Osteoblast (primary cell): ENCODE results near the gene CACNA1C. TPM values are rescaled to one million over a fixed set of nuclear protein-coding genes. Genes with fewer than 3 reads are reported as not detected.

ENCODE experiments used
- DNase-seq: peaks from one replicate; pipeline ENCODE4 v3.0.0; 2011; ENCODE audit warnings: low spot score, mixed read lengths; ENCODE audit not compliant: insufficient read length; ENCODE audit errors: missing footprints
- H2AFZ ChIP-seq: 2 replicates; pipeline ENCODE4 v1.6.0; 2011; ENCODE audit warnings: mild to moderate bottlenecking, low read length
- H3K27ac ChIP-seq: 2 replicates; pipeline ENCODE4 v1.5.1; 2011; ENCODE audit warnings: mild to moderate bottlenecking, low read depth, low read length, moderate library complexity
- H3K27me3 ChIP-seq: 2 replicates; pipeline ENCODE4 v1.6.0; 2012; ENCODE audit warnings: mild to moderate bottlenecking, control low read depth, inconsistent platforms, low read length, moderate library complexity; ENCODE audit not compliant: insufficient read depth
- H3K36me3 ChIP-seq: 2 replicates; pipeline ENCODE4 v1.5.1; 2011; ENCODE audit warnings: mild to moderate bottlenecking, low read length, control low read depth, moderate library complexity; ENCODE audit not compliant: insufficient read depth
- H3K4me1 ChIP-seq: 2 replicates; pipeline ENCODE4 v1.5.1; 2011; ENCODE audit warnings: mild to moderate bottlenecking, low read length, control low read depth, moderate library complexity; ENCODE audit not compliant: insufficient read depth
- H3K4me2 ChIP-seq: 2 replicates; pipeline ENCODE4 v1.6.0; 2011; ENCODE audit warnings: mild to moderate bottlenecking, low read length; ENCODE audit not compliant: insufficient read depth
- H3K4me3 ChIP-seq: fragments of 200-600 bp; sonication (generic); 3 replicates; pipeline ENCODE4 v1.5.1; 2012; ENCODE audit warnings: mild to moderate bottlenecking, low read length, inconsistent platforms; ENCODE audit not compliant: insufficient read depth
- H3K79me2 ChIP-seq: 2 replicates; pipeline ENCODE4 v1.6.0; 2012; ENCODE audit warnings: mild to moderate bottlenecking, low read length, control low read depth, inconsistent platforms; ENCODE audit not compliant: insufficient read depth
- H3K9me3 ChIP-seq: 2 replicates; pipeline ENCODE4 v1.5.1; 2011; ENCODE audit warnings: low read depth, low read length, control low read depth
- H4K20me1 ChIP-seq: 2 replicates; pipeline ENCODE4 v1.6.0; 2012; ENCODE audit warnings: mild to moderate bottlenecking, low read length, control low read depth; ENCODE audit not compliant: insufficient read depth
- CTCF ChIP-seq: IDR thresholded peaks from 2 replicates; pipeline ENCODE4 v1.5.1; 2011; ENCODE audit warnings: mild to moderate bottlenecking, low read depth, low read length, moderate library complexity; ENCODE audit errors: extremely low read depth
- total RNA-seq: library from RNA; depleted of rRNA; stranded (reverse); fragments of >200 nt; gene quantifications from 2 replicates; pipeline ENCODE4 v1.2.3, GENCODE V29; 2012

CACNA1C gene
- total RNA-seq, 1 donor: 19.2 TPM

GRCh38 chr12:2117541-2117940 lies 64.8 kb downstream of the CACNA1C start:
- no peak overlapping the region for H2AFZ ChIP-seq
- peaks cover 25% of the 10 kb centered on the region for H3K36me3 ChIP-seq
- no peak for DNase-seq
- H3K9me3 ChIP-seq: no peaks in the 10 kb centered on the region
- peaks cover 15% of the 10 kb centered on the region for H3K79me2 ChIP-seq
- H3K4me1 ChIP-seq: peaks cover 4% of the 10 kb centered on the region
- no peak for TF ChIP-seq CTCF
- peaks cover 27% of the 10 kb centered on the region for H4K20me1 ChIP-seq
- H3K4me3 ChIP-seq: no peak overlapping the region
- H3K27ac ChIP-seq: no peak overlapping the region
- no peak overlapping the region for H3K4me2 ChIP-seq
- no peaks in the 10 kb centered on the region for H3K27me3 ChIP-seq

DNA sequence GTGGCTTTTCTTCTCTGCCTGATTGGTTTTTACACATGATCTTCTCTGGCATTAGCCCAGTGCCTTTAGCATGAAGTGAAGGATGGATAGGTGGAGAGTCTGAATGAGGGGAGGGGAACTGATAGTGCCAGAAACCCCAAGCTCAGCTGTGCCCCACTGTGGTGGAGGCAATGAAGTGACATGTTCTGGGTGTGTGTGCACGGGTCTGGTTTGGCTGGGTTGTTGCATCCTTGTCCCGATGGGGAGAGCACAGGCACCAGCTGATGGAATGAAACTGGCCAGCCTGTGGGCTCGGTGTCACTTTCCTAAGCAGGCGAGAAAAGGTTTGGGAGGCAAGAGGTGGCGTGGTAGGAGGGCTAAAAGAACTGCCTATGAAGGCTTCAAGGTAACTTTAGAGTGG lies 65.3 kb downstream of the CACNA1C start:
- Histone ChIP-seq H3K27me3 (no peaks in the 10 kb centered on the region), H3K36me3 (peaks cover 25% of the 10 kb centered on the region), H3K27ac (no peak overlapping the region), H3K4me3 (no peak overlapping the region), H3K4me1 (peaks cover 4% of the 10 kb centered on the region), H2AFZ (no peak overlapping the region), H3K79me2 (peaks cover 10% of the 10 kb centered on the region), H3K9me3 (no peaks in the 10 kb centered on the region), H4K20me1 (peaks cover 23% of the 10 kb centered on the region), H3K4me2 (no peak overlapping the region)
- no peak for DNase-seq
- peak; percentile 7 for TF ChIP-seq CTCF

- TF ChIP-seq CTCF: no peak
- Histone ChIP-seq H4K20me1 (peaks cover 17% of the 10 kb centered on the region), H3K9me3 (no peaks in the 10 kb centered on the region), H3K27me3 (no peaks in the 10 kb centered on the region), H3K4me1 (peaks cover 4% of the 10 kb centered on the region), H3K36me3 (peaks cover 25% of the 10 kb centered on the region), H3K27ac (no peak overlapping the region), H3K4me3 (no peak overlapping the region), H3K4me2 (no peak overlapping the region), H2AFZ (no peak overlapping the region), H3K79me2 (peaks cover 6% of the 10 kb centered on the region)
- DNase-seq: no peak
Measured at GRCh38 chr12:2118481-2119255, 65.9 kb downstream of the CACNA1C start.

DNA sequence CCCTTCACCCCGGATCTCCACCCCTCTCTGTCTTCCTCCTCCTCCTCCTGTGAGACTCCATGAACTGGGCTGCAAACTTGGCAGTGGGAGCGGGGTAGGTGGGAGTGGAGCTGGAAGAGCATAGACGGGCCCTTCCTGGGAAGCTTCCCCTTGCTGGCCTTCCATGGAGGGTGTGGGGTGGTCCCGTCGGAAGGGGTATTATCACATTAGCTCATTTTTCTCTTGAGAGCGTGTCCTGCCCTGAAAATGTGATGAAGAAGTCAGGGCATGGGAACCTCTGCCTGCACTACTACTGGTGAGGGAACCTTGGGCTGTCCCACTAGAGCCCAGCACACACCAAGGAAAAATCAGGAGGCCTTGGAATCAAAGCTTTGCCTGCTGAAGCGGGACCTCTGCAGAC lies 66.5 kb downstream of the CACNA1C start:
- Histone ChIP-seq H4K20me1 (peaks cover 11% of the 10 kb centered on the region), H3K27ac (no peak overlapping the region)

More for the DNA sequence above, 66.5 kb downstream of the CACNA1C start:
- DNase-seq: no peak
- H3K36me3 ChIP-seq: peaks cover 25% of the 10 kb centered on the region
- no peak overlapping the region for H3K4me3 ChIP-seq
- H3K79me2 ChIP-seq: peaks cover 3% of the 10 kb centered on the region
- H3K4me1 ChIP-seq: peaks cover 4% of the 10 kb centered on the region
- H3K9me3 ChIP-seq: no peaks in the 10 kb centered on the region
- no peak overlapping the region for H3K4me2 ChIP-seq
- H2AFZ ChIP-seq: no peak overlapping the region
- H3K27me3 ChIP-seq: no peaks in the 10 kb centered on the region
- TF ChIP-seq CTCF: no peak
